Kidney epithelial cell (primary cell): ENCODE data around the gene SUZ12. TPM values are rescaled to one million over a fixed set of nuclear protein-coding genes. Genes with fewer than 3 reads are reported as not detected.

ENCODE experiments used
- DNase-seq: peaks from one replicate; pipeline ENCODE4 v3.0.0-alpha.2; 2010; ENCODE audit warnings: low read depth
- H3K27me3 ChIP-seq: 2 replicates; pipeline ENCODE4 v1.6.0; 2011; ENCODE audit warnings: low read length; ENCODE audit not compliant: control insufficient read depth, insufficient read depth
- H3K36me3 ChIP-seq: 2 replicates; pipeline ENCODE4 v1.5.1; 2011; ENCODE audit warnings: low read length; ENCODE audit not compliant: control insufficient read depth, insufficient read depth
- H3K4me3 ChIP-seq: 2 replicates; pipeline ENCODE4 v1.5.1; 2011; ENCODE audit warnings: low read depth, mild to moderate bottlenecking, control low read depth, low read length
- CTCF ChIP-seq: IDR thresholded peaks from 2 replicates; pipeline ENCODE4 v1.5.1; 2011; ENCODE audit warnings: mild to moderate bottlenecking, moderate library complexity, low read length, control low read depth, inconsistent platforms; ENCODE audit not compliant: insufficient read depth, poor library complexity, severe bottlenecking
- total RNA-seq: library from RNA; depleted of rRNA; stranded (reverse); fragments of >200 nt; gene quantifications from 2 replicates; pipeline ENCODE4 v1.2.3, GENCODE V29; 2015

The SUZ12 gene
- total RNA-seq, 1 donor from 2014 or later = 19.6 TPM

DNA sequence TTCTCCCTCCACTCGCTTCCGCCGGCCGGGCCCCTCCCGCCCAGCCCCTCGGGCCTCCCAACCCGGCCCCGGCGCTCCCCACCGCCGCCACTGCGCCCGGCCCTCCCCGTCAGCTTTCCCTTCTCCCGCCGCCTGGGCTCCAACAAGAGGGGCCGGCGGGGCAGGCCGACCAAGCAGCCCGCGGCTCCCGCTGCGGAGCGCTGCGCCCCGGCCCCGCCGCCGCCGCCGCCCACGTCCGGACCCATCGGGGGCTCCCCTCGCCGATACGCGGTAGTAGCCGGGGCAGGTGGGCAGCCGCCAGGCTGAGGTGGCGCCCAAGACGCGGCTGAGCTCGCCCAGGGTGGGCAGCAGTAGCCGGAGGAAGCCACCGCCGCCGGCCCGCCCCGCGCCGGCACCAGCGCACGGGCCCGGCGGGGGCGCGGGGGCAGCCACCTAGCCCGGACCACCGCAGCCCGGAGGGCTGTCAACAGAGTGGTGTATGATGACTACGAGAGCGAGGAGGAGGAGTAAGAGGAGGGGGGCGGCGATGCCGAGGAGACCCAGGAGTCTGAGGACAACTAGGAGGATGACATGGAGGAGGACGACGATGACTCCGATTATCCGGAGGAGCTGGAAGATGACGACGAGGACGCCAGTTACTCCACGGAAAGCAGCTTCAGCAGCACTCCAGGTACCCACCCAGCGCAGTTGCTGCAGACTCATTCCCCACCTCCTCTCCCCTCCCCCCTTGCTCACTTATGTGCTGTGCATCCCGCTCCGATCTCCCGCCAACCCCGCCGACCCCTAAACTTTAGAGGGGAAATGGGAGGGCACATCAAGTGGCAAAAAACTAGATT lies 70.9 kb downstream of the SUZ12 start:
- H3K36me3 ChIP-seq = no peaks in the 10 kb centered on the region
- TF ChIP-seq CTCF = no peak
- no peak for DNase-seq
- peak overlapping the region; percentile 78 for H3K4me3 ChIP-seq
- no peaks in the 10 kb centered on the region for H3K27me3 ChIP-seq

DNA sequence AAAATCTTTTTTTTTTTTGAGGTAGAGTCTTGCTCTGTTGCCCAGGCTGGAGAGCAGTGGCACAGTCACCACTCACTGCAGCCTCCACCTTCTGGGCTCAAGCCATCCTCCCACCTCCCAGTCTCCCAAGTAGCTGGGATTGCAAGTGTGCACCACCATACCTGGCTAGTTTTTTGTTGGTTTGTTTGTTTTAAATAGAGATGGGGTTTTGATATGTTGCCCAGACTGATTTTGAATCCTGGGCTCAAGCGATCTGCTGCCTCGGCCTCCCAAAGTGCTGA lies 72.4 kb downstream of the SUZ12 start:
- no peak for TF ChIP-seq CTCF
- DNase-seq = no peak
- no peak overlapping the region for H3K4me3 ChIP-seq
- no peaks in the 10 kb centered on the region for H3K36me3 ChIP-seq
- H3K27me3 ChIP-seq = no peaks in the 10 kb centered on the region

- Histone ChIP-seq H3K27me3 (no peaks in the 10 kb centered on the region), H3K36me3 (no peaks in the 10 kb centered on the region), H3K4me3 (no peak overlapping the region)
- DNase-seq = no peak
- no peak for TF ChIP-seq CTCF
These were observed 73.3 kb downstream of the SUZ12 start for GRCh38 chr17:32010114-32010513.

DNA sequence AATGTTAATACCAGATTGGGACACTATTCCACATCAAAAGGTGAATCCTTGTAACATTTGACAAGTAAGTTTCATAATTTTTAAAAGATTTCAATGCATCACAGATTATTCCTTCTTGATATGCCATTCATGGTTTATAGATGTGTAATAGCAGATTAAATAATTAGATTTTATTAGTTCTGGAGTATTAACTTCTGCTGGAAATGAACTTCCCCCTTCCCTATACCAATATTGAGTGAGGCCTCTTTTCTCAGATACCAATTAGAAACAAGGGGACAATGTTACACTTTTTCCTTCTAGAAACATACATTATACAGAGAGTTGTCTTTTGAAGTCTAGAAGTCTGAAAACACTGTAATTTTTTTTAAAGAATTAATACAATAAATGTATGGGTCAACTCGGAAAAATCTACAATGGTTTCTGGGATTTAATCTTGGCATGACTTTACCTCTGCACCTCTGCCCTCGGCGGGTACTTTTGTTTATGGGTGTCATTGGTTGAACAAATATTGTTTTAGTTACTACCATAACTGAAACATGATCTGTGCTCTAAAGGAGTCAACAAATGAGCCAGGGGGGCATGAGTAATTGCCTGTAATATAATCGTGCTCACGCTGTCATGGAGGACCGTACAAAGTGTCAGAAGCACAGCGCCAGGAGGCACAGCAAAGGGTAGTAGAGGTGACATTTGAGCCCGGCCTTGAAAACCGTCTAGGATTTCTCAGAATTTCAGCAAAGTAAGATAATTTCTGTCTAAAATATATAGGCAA lies 78.6 kb downstream of the SUZ12 start:
- TF ChIP-seq CTCF = no peak
- Histone ChIP-seq H3K36me3 (no peaks in the 10 kb centered on the region), H3K4me3 (no peak overlapping the region), H3K27me3 (no peaks in the 10 kb centered on the region)
- no peak for DNase-seq

GRCh38 chr17:32016231-32016630 lies 79.4 kb downstream of the SUZ12 start:
- no peak overlapping the region for H3K4me3 ChIP-seq
- no peaks in the 10 kb centered on the region for H3K27me3 ChIP-seq
- DNase-seq = no peak
- no peak for TF ChIP-seq CTCF
- H3K36me3 ChIP-seq = no peaks in the 10 kb centered on the region
